H1 (cell line): ENCODE results near the gene CYYR1. TPM values are rescaled to one million over a fixed set of nuclear protein-coding genes. Genes with fewer than 3 reads are reported as not detected.

Experiments
- CTCF ChIA-PET: fragments of 300-600 bp; sonication (Branson Sonifier 250); formaldehyde crosslinking; loops from one replicate; lab custom pipeline; 2021; ENCODE audit not compliant: partially characterized antibody; lab: Charles Lee
- POLR2A ChIA-PET: fragments of 300-600 bp; sonication (Branson Sonifier 250); formaldehyde crosslinking; loops from one replicate; lab custom pipeline; 2021; ENCODE audit warnings: inconsistent platforms; ENCODE audit not compliant: partially characterized antibody; lab: Charles Lee
- DNase-seq, 2 experiments: peaks; one replicate each; pipeline versions ENCODE4 v3.0.0 to v3.0.0-alpha.2; 2010 to 2022; ENCODE audit warnings: low spot score in 2 of 2, low read depth in 1 of 2, mixed read lengths in 1 of 2
- FAIRE-seq: peaks from 2 replicates; lab custom pipeline; 2011; peaks lifted over from hg19 to GRCh38; lab: Jason Lieb, UNC
- H2AFZ ChIP-seq: 2 replicates; pipeline ENCODE4 v1.8.1; 2012; ENCODE audit warnings: low read length, inconsistent platforms
- H2AK5ac ChIP-seq: 2 replicates; pipeline ENCODE4 v1.6.1; 2013; ENCODE audit warnings: low read depth, low read length
- H2BK120ac ChIP-seq: replicated peaks from 2 replicates; pipeline ENCODE3; 2013; ENCODE audit warnings: low read depth, low read length, inconsistent platforms
- H2BK12ac ChIP-seq: 2 replicates; pipeline ENCODE4 v1.6.1; 2013; ENCODE audit warnings: low read depth, low read length
- H2BK15ac ChIP-seq: 2 replicates; pipeline ENCODE4 v1.6.1; 2013; ENCODE audit warnings: low read length
- H2BK20ac ChIP-seq: 2 replicates; pipeline ENCODE4 v1.6.1; 2013; ENCODE audit warnings: low read length
- H2BK5ac ChIP-seq: 2 replicates; pipeline ENCODE4 v1.6.1; 2013; ENCODE audit warnings: low read depth, low read length
- H3K14ac ChIP-seq: 2 replicates; pipeline ENCODE4 v1.6.1; 2013; ENCODE audit warnings: inconsistent platforms; ENCODE audit not compliant: insufficient read length
- H3K18ac ChIP-seq: 2 replicates; pipeline ENCODE4 v1.6.1; 2013; ENCODE audit warnings: low read length; ENCODE audit errors: extremely low read depth
- H3K23ac ChIP-seq: 2 replicates; pipeline ENCODE4 v1.6.1; 2013; ENCODE audit warnings: inconsistent platforms; ENCODE audit not compliant: insufficient read length
- H3K23me2 ChIP-seq: 2 replicates; pipeline ENCODE4 v1.6.1; 2013; ENCODE audit warnings: low read depth, low read length
- H3K27ac ChIP-seq: 2 replicates; pipeline ENCODE4 v1.6.1; 2011; ENCODE audit warnings: low read depth, low read length, inconsistent platforms
- H3K27me3 ChIP-seq, 4 experiments: replicated peaks in 1 of 4; 1 replicate in 1 of 4; 2 replicates in 3 of 4; pipeline versions ENCODE4 v1.6.1 to v1.8.1; 2011 to 2013; ENCODE audit warnings: low read length in 3 of 4, mild to moderate bottlenecking in 3 of 4, inconsistent platforms in 2 of 4, mixed read lengths in 2 of 4, moderate library complexity in 1 of 4; ENCODE audit not compliant: control insufficient read depth in 3 of 4, insufficient read depth in 3 of 4; ENCODE audit errors: extremely low read depth in 1 of 4
- H3K36me3 ChIP-seq, 4 experiments: 2 replicates each; pipeline versions ENCODE4 v1.6.1 to v1.8.1; 2011 to 2013; ENCODE audit warnings: mild to moderate bottlenecking in 4 of 4, low read length in 3 of 4, moderate library complexity in 2 of 4, control low read depth in 1 of 4, inconsistent platforms in 1 of 4; ENCODE audit not compliant: insufficient read depth in 4 of 4, control insufficient read depth in 2 of 4
- H3K4ac ChIP-seq: replicated peaks from 2 replicates; pipeline ENCODE3; 2013; ENCODE audit warnings: low read length, low read depth, mixed read lengths, inconsistent platforms; ENCODE audit not compliant: insufficient read length
- H3K4me1 ChIP-seq, 4 experiments: replicated peaks in 1 of 4; 1 replicate in 1 of 4; 2 replicates in 3 of 4; pipeline versions ENCODE4 v1.6.1 to v1.8.1; 2011 to 2013; ENCODE audit warnings: low read length in 3 of 4, inconsistent platforms in 2 of 4, mixed read lengths in 1 of 4; ENCODE audit not compliant: insufficient read depth in 4 of 4, control insufficient read depth in 3 of 4
- H3K4me2 ChIP-seq, 2 experiments: 2 replicates each; pipeline versions ENCODE4 v1.6.1 to v1.8.1; 2011 to 2013; ENCODE audit warnings: low read depth in 2 of 2, low read length in 2 of 2, control low read depth in 1 of 2, inconsistent platforms in 1 of 2, mild to moderate bottlenecking in 1 of 2; ENCODE audit not compliant: insufficient read depth in 1 of 2
- H3K4me3 ChIP-seq, 4 experiments: fragments of 200-600, 300-600 bp in 1 of 4; sonication (generic), shearing (Covaris generic), sonication (Bioruptor Twin) in 1 of 4; 2 replicates each; pipeline versions ENCODE4 v1.5.1 to v1.8.1; 2011 to 2016; ENCODE audit warnings: low read length in 4 of 4, low read depth in 3 of 4, control low read depth in 2 of 4, inconsistent platforms in 2 of 4, mild to moderate bottlenecking in 2 of 4, mixed read lengths in 1 of 4, moderate library complexity in 1 of 4; ENCODE audit not compliant: insufficient read depth in 2 of 4; ENCODE audit errors: extremely low read depth in 1 of 4
- H3K56ac ChIP-seq: replicated peaks from 2 replicates; pipeline ENCODE3; 2013; ENCODE audit warnings: low read depth, mild to moderate bottlenecking, mixed read lengths, low read length, inconsistent platforms; ENCODE audit not compliant: insufficient read length
- H3K79me1 ChIP-seq: 2 replicates; pipeline ENCODE4 v1.6.1; 2013; ENCODE audit warnings: low read depth, low read length, control low read depth
- H3K79me2 ChIP-seq, 2 experiments: 2 replicates each; pipeline versions ENCODE4 v1.6.1 to v1.8.1; 2012 to 2013; ENCODE audit warnings: low read length in 2 of 2, mild to moderate bottlenecking in 2 of 2, inconsistent platforms in 1 of 2; ENCODE audit not compliant: insufficient read depth in 2 of 2, control insufficient read depth in 1 of 2
- H3K9ac ChIP-seq, 4 experiments: replicated peaks in 1 of 4; 1 replicate in 1 of 4; 2 replicates in 3 of 4; pipeline versions ENCODE4 v1.6.1 to v1.8.1; 2011 to 2013; ENCODE audit warnings: low read depth in 3 of 4, low read length in 3 of 4, control low read depth in 2 of 4, mild to moderate bottlenecking in 2 of 4, moderate library complexity in 2 of 4, inconsistent platforms in 1 of 4; ENCODE audit errors: extremely low read depth in 1 of 4
- H3K9me3 ChIP-seq, 2 experiments: 2 replicates each; pipeline versions ENCODE4 v1.6.1 to v1.8.1; 2012 to 2013; ENCODE audit warnings: mild to moderate bottlenecking in 2 of 2, moderate library complexity in 2 of 2, control low read depth in 1 of 2, inconsistent platforms in 1 of 2, low read depth in 1 of 2, low read length in 1 of 2, mixed read lengths in 1 of 2; ENCODE audit not compliant: insufficient read depth in 2 of 2
- H4K20me1 ChIP-seq, 2 experiments: replicated peaks in 1 of 2; 2 replicates each; pipeline versions ENCODE3 to v1.8.1; 2011 to 2013; ENCODE audit warnings: inconsistent platforms in 2 of 2, low read length in 2 of 2, mild to moderate bottlenecking in 1 of 2; ENCODE audit not compliant: insufficient read depth in 2 of 2, control insufficient read depth in 1 of 2
- H4K5ac ChIP-seq: 2 replicates; pipeline ENCODE4 v1.6.1; 2013; ENCODE audit warnings: low read length, low read depth, mixed read lengths, inconsistent platforms; ENCODE audit not compliant: insufficient read length
- H4K8ac ChIP-seq: 2 replicates; pipeline ENCODE4 v1.8.0; 2013; ENCODE audit warnings: mild to moderate bottlenecking, moderate library complexity, low read length, inconsistent platforms; ENCODE audit not compliant: insufficient read depth; ENCODE audit errors: extremely low read depth
- H4K91ac ChIP-seq: replicated peaks from 2 replicates; pipeline ENCODE3; 2013; ENCODE audit warnings: low read length, mixed read lengths, inconsistent platforms; ENCODE audit not compliant: insufficient read length
- CHD1 ChIP-seq: IDR thresholded peaks from 2 replicates; pipeline ENCODE4 v1.6.1; 2012; ENCODE audit warnings: low read depth, low read length, improper control_type of control experiment
- CHD2 ChIP-seq: IDR thresholded peaks from 2 replicates; pipeline ENCODE4 v1.6.1; 2012; ENCODE audit warnings: low read length, improper control_type of control experiment
- CTBP2 ChIP-seq: IDR thresholded peaks from 2 replicates; pipeline ENCODE4 v1.7.0; 2011; ENCODE audit warnings: borderline replicate concordance, mild to moderate bottlenecking, moderate library complexity, mixed read lengths, low read length; ENCODE audit not compliant: insufficient read depth, insufficient read length
- EGR1 ChIP-seq: IDR thresholded peaks from 2 replicates; pipeline ENCODE4 v1.6.1; 2011; ENCODE audit warnings: low read depth, low read length, borderline replicate concordance
- EP300 ChIP-seq, 2 experiments: IDR thresholded peaks; 1 replicate in 1 of 2; 2 replicates in 1 of 2; pipeline ENCODE4 v1.6.1; 2011 to 2012; ENCODE audit warnings: low read depth in 2 of 2, low read length in 2 of 2, mild to moderate bottlenecking in 2 of 2, borderline replicate concordance in 1 of 2, inconsistent platforms in 1 of 2, moderate library complexity in 1 of 2
- FOSL1 ChIP-seq: IDR thresholded peaks from 2 replicates; pipeline ENCODE4 v1.6.1; 2011; ENCODE audit warnings: mild to moderate bottlenecking, low read depth, low read length, moderate library complexity; ENCODE audit not compliant: insufficient read depth
- KDM5A ChIP-seq: fragments of 200-600 bp; IDR thresholded peaks from 2 replicates; pipeline ENCODE4 v1.7.1; 2012; ENCODE audit warnings: mild to moderate bottlenecking, low read length, inconsistent platforms, mixed read lengths
- POU5F1 ChIP-seq: IDR thresholded peaks from 2 replicates; pipeline ENCODE4 v1.6.1; 2011; ENCODE audit warnings: low read depth, mild to moderate bottlenecking, low read length, moderate library complexity
- SAP30 ChIP-seq: fragments of 300-600 bp; sonication (generic); IDR thresholded peaks from 2 replicates; pipeline ENCODE4 v1.7.1; 2012; ENCODE audit warnings: low read length, moderate library complexity, mild to moderate bottlenecking, inconsistent platforms; ENCODE audit not compliant: insufficient read depth, insufficient replicate concordance
- polyA plus RNA-seq, 7 experiments: library from polyadenylated mRNA; depleted of rRNA in 3 of 7; stranded (reverse) in 5 of 7; unstranded in 2 of 7; fragments of >200 nt in 5 of 7; fragments of 200-250 nt in 2 of 7; gene quantifications; 1 replicate in 5 of 7; 2 replicates in 1 of 7; 4 replicates in 1 of 7; pipeline versions ENCODE4 v1.2.1 to v1.2.3, GENCODE V29; 2011 to 2013; ENCODE audit warnings: missing spikeins in 2 of 7, mixed read lengths in 2 of 7
- total RNA-seq: library from RNA; stranded (reverse); fragmentation: NEBNext Ultra II Directional; extraction: Animal tissue kit (Norgen Biotek cat#: 25700); gene quantifications from 2 replicates; pipeline ENCODE4 v1.2.1, GENCODE V29; 2021

Gene CYYR1
- total and polyA plus RNA-seq, 2 of the 8 experiments (the other 6 are each of a cell fraction or from before 2014, with no cell fraction given), result 12.2 to 37.9 TPM

- TF ChIP-seq CTBP2 (no peak), POU5F1 (no peak), KDM5A (no peak), EP300 (IDR thresholded peaks at IDR 0.05; ENCODE audit: borderline replicate concordance in 1 of 2, low read depth in 2 of 2, low read length in 2 of 2) (no peak), FOSL1 (no peak), SAP30 (no peak), CHD1 (no peak), EGR1 (no peak), CHD2 (no peak)
Observed at GRCh38 chr21:26438976-26439375, 134.1 kb downstream of the CYYR1 start.

More at GRCh38 chr21:26438976-26439375, 134.1 kb downstream of the CYYR1 start:
- H3K14ac ChIP-seq, result no peak overlapping the region
- no peaks in the 10 kb centered on the region for H3K23me2 ChIP-seq
- no peak overlapping the region for H4K8ac ChIP-seq
- no peak overlapping the region for H2BK20ac ChIP-seq
- ChIA-PET CTCF (interaction anchor here (1.0 to 1.8 kb wide), 3 partner anchors 13 to 637 kb away, joined by 4 to 5 read pairs (median 4); no protein-coding TSS in a partner anchor), POLR2A (no interaction called here)
- no peaks in the 10 kb centered on the region for H3K36me3 ChIP-seq
- H2AK5ac ChIP-seq, result no peak overlapping the region
- no peak overlapping the region for H4K5ac ChIP-seq
- no peaks in the 10 kb centered on the region for H4K20me1 ChIP-seq
- H3K27ac ChIP-seq, result no peak overlapping the region
- H3K79me1 ChIP-seq, result no peaks in the 10 kb centered on the region
- H3K9me3 ChIP-seq, result no peaks in the 10 kb centered on the region
- H3K23ac ChIP-seq, result no peak overlapping the region
- H2BK15ac ChIP-seq, result no peak overlapping the region
- H2AFZ ChIP-seq, result no peak overlapping the region
- no peak overlapping the region for H3K9ac ChIP-seq
- H3K4me2 ChIP-seq, result no peak overlapping the region
- no peaks in the 10 kb centered on the region for H3K4me1 ChIP-seq
- H3K79me2 ChIP-seq, result no peaks in the 10 kb centered on the region
- H3K4me3 ChIP-seq, result no peak overlapping the region
- no peak overlapping the region for H3K56ac ChIP-seq
- no peak overlapping the region for H2BK12ac ChIP-seq
- H4K91ac ChIP-seq, result no peak overlapping the region
- no peak overlapping the region for H3K18ac ChIP-seq
- no peak overlapping the region for H2BK5ac ChIP-seq
- DNase-seq (no peak), FAIRE-seq (no peak)
- no peaks in the 10 kb centered on the region for H3K27me3 ChIP-seq
- no peak overlapping the region for H2BK120ac ChIP-seq
- no peak overlapping the region for H3K4ac ChIP-seq
